Large intestine (tissue), 3 donors: Measurements from ENCODE around the gene DNAJB2. TPM values are rescaled to one million over a fixed set of nuclear protein-coding genes. Genes with fewer than 3 reads are reported as not detected.
"Not testable (repeated sequence)": the region's sequence is repeated elsewhere in the genome, so short reads cannot be mapped to it uniquely, and the experiment has no call there.

Experiments used
- DNase-seq, 2 donors: peaks; one replicate each; pipeline versions ENCODE4 v3.0.0 to v3.0.0-alpha.2; 2013
- H3K27ac ChIP-seq: one replicate; pipeline ENCODE4 v1.5.1; 2013; ENCODE audit warnings: low read length
- H3K27me3 ChIP-seq: 2 replicates; pipeline ENCODE4 v1.6.1; 2013; ENCODE audit warnings: low read length; ENCODE audit not compliant: control insufficient read depth, insufficient read depth
- H3K36me3 ChIP-seq: 2 replicates; pipeline ENCODE4 v1.6.1; 2013; ENCODE audit warnings: low read length; ENCODE audit not compliant: control insufficient read depth, insufficient read depth
- H3K4me1 ChIP-seq: one replicate; pipeline ENCODE4 v1.6.1; 2013; ENCODE audit warnings: low read length; ENCODE audit not compliant: control insufficient read depth, insufficient read depth
- H3K4me3 ChIP-seq: one replicate; pipeline ENCODE4 v1.5.1; 2013; ENCODE audit warnings: low read length
- H3K9me3 ChIP-seq: one replicate; pipeline ENCODE4 v1.6.1; 2013; ENCODE audit warnings: mild to moderate bottlenecking, low read depth, low read length, moderate library complexity; ENCODE audit not compliant: control insufficient read depth
- WGBS: methylation state at CpG from one replicate; pipeline ENCODE4 v1.1.5; 2013; ENCODE audit warnings: low lambda C conversion rate; ENCODE audit not compliant: insufficient coverage; 5-methylcytosine and 5-hydroxymethylcytosine counted together
- polyA plus RNA-seq: library from polyadenylated mRNA; unstranded; fragments of 120-200 nt; gene quantifications from one replicate; pipeline ENCODE4 v1.2.1, GENCODE V29; 2013

Gene DNAJB2
- polyA plus RNA-seq, 1 donor: 46.9 TPM

GRCh38 chr2:219299372-219299760 is 20.2 kb downstream of the DNAJB2 start:
- H3K4me3 ChIP-seq: no peak overlapping the region
- H3K27ac ChIP-seq: no peak overlapping the region
- DNase-seq: no peak
- peaks cover 4% of the 10 kb centered on the region for H3K4me1 ChIP-seq
- WGBS: no CpG with 5 or more reads among the region's 6 CpGs
- H3K36me3 ChIP-seq: no peaks in the 10 kb centered on the region
- H3K27me3 ChIP-seq: peaks cover 50% of the 10 kb centered on the region
- H3K9me3 ChIP-seq: no peaks in the 10 kb centered on the region

GRCh38 chr2:219300022-219300421 is 20.9 kb downstream of the DNAJB2 start:
- Histone ChIP-seq H3K27ac (no peak overlapping the region), H3K27me3 (peaks cover 50% of the 10 kb centered on the region), H3K4me1 (peaks cover 3% of the 10 kb centered on the region), H3K9me3 (no peaks in the 10 kb centered on the region), H3K36me3 (no peaks in the 10 kb centered on the region), H3K4me3 (no peak overlapping the region)
- no CpG with 5 or more reads among the region's 5 CpGs for WGBS
- DNase-seq: no peak

GRCh38 chr2:219302412-219302968 is 23.3 kb downstream of the DNAJB2 start:
- no peaks in the 10 kb centered on the region for H3K36me3 ChIP-seq
- peaks cover 57% of the 10 kb centered on the region for H3K27me3 ChIP-seq
- H3K27ac ChIP-seq: no peak overlapping the region
- WGBS: no CpG with 5 or more reads among the region's 11 CpGs
- DNase-seq: no peak
- H3K9me3 ChIP-seq: no peaks in the 10 kb centered on the region
- no peak overlapping the region for H3K4me3 ChIP-seq
- H3K4me1 ChIP-seq: no peaks in the 10 kb centered on the region

- Histone ChIP-seq H3K27me3 (peaks cover 73% of the 10 kb centered on the region), H3K36me3 (no peaks in the 10 kb centered on the region), H3K4me1 (no peaks in the 10 kb centered on the region), H3K27ac (no peak overlapping the region), H3K9me3 (peaks cover 4% of the 10 kb centered on the region), H3K4me3 (no peak overlapping the region)
- 80% methylated on average over 1 of the region's 2 CpGs for WGBS
- no peak for DNase-seq
These were observed 25.1 kb downstream of the DNAJB2 start for GRCh38 chr2:219304223-219304622.

GRCh38 chr2:219306047-219306446 is 26.9 kb downstream of the DNAJB2 start:
- no peaks in the 10 kb centered on the region for H3K4me1 ChIP-seq
- no peak overlapping the region for H3K27ac ChIP-seq
- no peak for DNase-seq
- H3K9me3 ChIP-seq: peaks cover 4% of the 10 kb centered on the region
- H3K4me3 ChIP-seq: no peak overlapping the region
- WGBS: 91% methylated on average over 1 of the region's 1 CpG
- peaks cover 65% of the 10 kb centered on the region for H3K27me3 ChIP-seq
- no peaks in the 10 kb centered on the region for H3K36me3 ChIP-seq

GRCh38 chr2:219308142-219309101 is 29.3 kb downstream of the DNAJB2 start:
- no peak overlapping the region for H3K4me3 ChIP-seq
- H3K4me1 ChIP-seq: no peaks in the 10 kb centered on the region
- DNase-seq: peak; percentile 47 to 49
- WGBS: no CpG with 5 or more reads among the region's 45 CpGs
- H3K36me3 ChIP-seq: no peaks in the 10 kb centered on the region
- no peak overlapping the region for H3K27ac ChIP-seq
- H3K9me3 ChIP-seq: peaks cover 4% of the 10 kb centered on the region
- H3K27me3 ChIP-seq: peaks cover 43% of the 10 kb centered on the region

GRCh38 chr2:219309278-219309677 is 30.1 kb downstream of the DNAJB2 start, which contains the start of gene PTPRN:
Gene PTPRN, minus strand, starts transcription at chr2:219309401. Its CDS starts 69 bp downstream, at chr2:219309332.
- Histone ChIP-seq H3K36me3 (no peaks in the 10 kb centered on the region), H3K27ac (no peak within 1 kb of the TSS), H3K4me1 (no peaks in the 10 kb centered on the region), H3K27me3 (peaks cover 38% of the 10 kb centered on the region), H3K9me3 (peaks cover 4% of the 10 kb centered on the region), H3K4me3 (no peak within 1 kb of the TSS)
- DNase-seq: peak in 1 of 2 donors; percentile 11
- WGBS: no CpG with 5 or more reads among the region's 37 CpGs

GRCh38 chr2:219312683-219313263 is 33.6 kb downstream of the DNAJB2 start:
- H3K27ac ChIP-seq, H3K9me3 ChIP-seq, H3K4me3 ChIP-seq, DNase-seq, H3K36me3 ChIP-seq, H3K4me1 ChIP-seq: not testable (repeated sequence)
- H3K27me3 ChIP-seq: peaks cover 25% of the 10 kb centered on the region
- no CpG with 5 or more reads among the region's 49 CpGs for WGBS

GRCh38 chr2:219314804-219315468 is 35.8 kb downstream of the DNAJB2 start:
- WGBS: 100% methylated on average over 1 of the region's 16 CpGs
- Histone ChIP-seq H3K36me3 (no peaks in the 10 kb centered on the region), H3K4me3 (no peak overlapping the region), H3K27me3 (peaks cover 4% of the 10 kb centered on the region), H3K9me3 (no peaks in the 10 kb centered on the region), H3K4me1 (no peaks in the 10 kb centered on the region), H3K27ac (no peak overlapping the region)
- no peak for DNase-seq

- Histone ChIP-seq H3K9me3 (no peaks in the 10 kb centered on the region), H3K27ac (no peak overlapping the region), H3K36me3 (no peaks in the 10 kb centered on the region), H3K4me3 (no peak overlapping the region), H3K4me1 (no peaks in the 10 kb centered on the region), H3K27me3 (peaks cover 28% of the 10 kb centered on the region)
- DNase-seq: no peak
- 100% methylated on average over 2 of the region's 4 CpGs for WGBS
These were observed 44.3 kb downstream of the DNAJB2 start for GRCh38 chr2:219323434-219323833.
